Liver (tissue), 9 donors: ENCODE measurements around the gene NAA80. TPM values are rescaled to one million over a fixed set of nuclear protein-coding genes. Genes with fewer than 3 reads are reported as not detected.

Source experiments
- DNase-seq: peaks from one replicate; pipeline ENCODE4 v3.0.0-alpha.2; 2017; ENCODE audit warnings: low spot score
- H3K27ac ChIP-seq, 2 donors: one replicate each; pipeline ENCODE4 v1.7.0; 2013; ENCODE audit warnings: inconsistent platforms in 2 of 2, low read length in 2 of 2, control low read depth in 1 of 2, low read depth in 1 of 2, mild to moderate bottlenecking in 1 of 2
- H3K27me3 ChIP-seq, 4 donors: one replicate each; pipeline versions ENCODE4 v1.6.1 to v1.7.0; 2013; ENCODE audit warnings: low read length in 3 of 4, inconsistent platforms in 1 of 4, mild to moderate bottlenecking in 1 of 4, moderate library complexity in 1 of 4; ENCODE audit not compliant: control insufficient read depth in 4 of 4, insufficient read depth in 4 of 4
- H3K36me3 ChIP-seq, 4 donors: one replicate each; pipeline versions ENCODE4 v1.6.1 to v1.7.0; 2013; ENCODE audit warnings: low read length in 3 of 4, mild to moderate bottlenecking in 3 of 4, low read depth in 1 of 4, moderate library complexity in 1 of 4; ENCODE audit not compliant: control insufficient read depth in 4 of 4, insufficient read depth in 3 of 4
- H3K4me1 ChIP-seq, 4 donors: one replicate each; pipeline versions ENCODE4 v1.6.1 to v1.7.0; 2013; ENCODE audit warnings: low read length in 3 of 4, mild to moderate bottlenecking in 3 of 4, moderate library complexity in 1 of 4; ENCODE audit not compliant: control insufficient read depth in 4 of 4, insufficient read depth in 4 of 4
- H3K4me3 ChIP-seq, 3 donors: one replicate each; pipeline versions ENCODE4 v1.6.1 to v1.7.0; 2013; ENCODE audit warnings: low read length in 3 of 3, control low read depth in 1 of 3, low read depth in 1 of 3, mild to moderate bottlenecking in 1 of 3
- H3K9ac ChIP-seq, 2 donors: one replicate each; pipeline ENCODE4 v1.7.0; 2013; ENCODE audit warnings: low read length in 2 of 2, mild to moderate bottlenecking in 2 of 2, moderate library complexity in 2 of 2, control low read depth in 1 of 2, low read depth in 1 of 2
- H3K9me3 ChIP-seq, 4 donors: one replicate each; pipeline versions ENCODE4 v1.6.1 to v1.7.0; 2013; ENCODE audit warnings: low read length in 3 of 4; ENCODE audit not compliant: control insufficient read depth in 4 of 4
- EGR1 ChIP-seq, 2 donors: IDR thresholded peaks; 2 replicates each; pipeline ENCODE4 v1.6.1; 2016 to 2018; ENCODE audit warnings: antibody characterized with exemption in 2 of 2, low read depth in 2 of 2
- FOXA1 ChIP-seq: IDR thresholded peaks from 2 replicates; pipeline ENCODE4 v1.6.1; 2016; ENCODE audit warnings: antibody characterized with exemption
- FOXA2 ChIP-seq: IDR thresholded peaks from 2 replicates; pipeline ENCODE4 v1.6.1; 2016; ENCODE audit warnings: antibody characterized with exemption
- GABPA ChIP-seq, 2 donors: IDR thresholded peaks in 1 of 2; conservative IDR thresholded peaks in 1 of 2; 2 replicates each; pipeline ENCODE4 v1.6.1; 2016; ENCODE audit warnings: antibody characterized with exemption in 2 of 2, mild to moderate bottlenecking in 1 of 2, moderate library complexity in 1 of 2
- HNF4A ChIP-seq, 2 donors: conservative IDR thresholded peaks; 2 replicates each; pipeline ENCODE4 v1.6.1; 2016; ENCODE audit warnings: antibody characterized with exemption in 2 of 2, mild to moderate bottlenecking in 2 of 2
- JUND ChIP-seq, 2 donors: IDR thresholded peaks; 2 replicates each; pipeline ENCODE4 v1.6.1; 2016; ENCODE audit warnings: antibody characterized with exemption in 2 of 2
- MAX ChIP-seq: IDR thresholded peaks from 2 replicates; pipeline ENCODE4 v1.6.1; 2016; ENCODE audit warnings: antibody characterized with exemption
- NR2F2 ChIP-seq: IDR thresholded peaks from 2 replicates; pipeline ENCODE4 v1.6.1; 2016; ENCODE audit warnings: antibody characterized with exemption
- RAD21 ChIP-seq, 2 donors: IDR thresholded peaks; 2 replicates each; pipeline ENCODE4 v1.6.1; 2016; ENCODE audit warnings: antibody characterized with exemption in 2 of 2, mild to moderate bottlenecking in 2 of 2
- REST ChIP-seq: IDR thresholded peaks from 2 replicates; pipeline ENCODE4 v1.6.1; 2016; ENCODE audit warnings: antibody characterized with exemption, mild to moderate bottlenecking
- RXRA ChIP-seq, 2 donors: IDR thresholded peaks; 2 replicates each; pipeline ENCODE4 v1.6.1; 2017 to 2018; ENCODE audit warnings: antibody characterized with exemption in 2 of 2, mild to moderate bottlenecking in 1 of 2
- SP1 ChIP-seq: IDR thresholded peaks from 2 replicates; pipeline ENCODE4 v1.6.1; 2018; ENCODE audit warnings: antibody characterized with exemption, mild to moderate bottlenecking
- TAF1 ChIP-seq: conservative IDR thresholded peaks from 2 replicates; pipeline ENCODE4 v1.6.1; 2016; ENCODE audit warnings: antibody characterized with exemption, mild to moderate bottlenecking
- YY1 ChIP-seq: IDR thresholded peaks from 2 replicates; pipeline ENCODE4 v1.6.1; 2016; ENCODE audit warnings: antibody characterized with exemption, mild to moderate bottlenecking
- ZBTB33 ChIP-seq: IDR thresholded peaks from 2 replicates; pipeline ENCODE4 v1.6.1; 2016; ENCODE audit warnings: antibody characterized with exemption
- WGBS: extraction: QIAGEN DNeasy Blood & Tissue Kit; methylation state at CpG from one replicate; pipeline ENCODE4 v1.1.7; 2013; 5-methylcytosine and 5-hydroxymethylcytosine counted together
- polyA plus RNA-seq, 2 donors: library from polyadenylated mRNA; stranded (reverse) in 1 of 2; unstranded in 1 of 2; fragments of 200-250 nt in 1 of 2; fragments of >200 nt in 1 of 2; fragmentation: Nextera tagmentation in 1 of 2; extraction: Ambion mirVana in 1 of 2; gene quantifications; one replicate each; pipeline versions ENCODE4 v1.2.1 to v1.2.3, GENCODE V29; 2013 to 2015
- total RNA-seq, 2 donors: library from RNA; depleted of rRNA; stranded (reverse); fragments of >200 nt; gene quantifications; one replicate each; pipeline ENCODE4 v1.2.3, GENCODE V29; 2014
- TF ChIP-seq, protein P1 (sequence below): IDR thresholded peaks from 2 replicates; pipeline ENCODE4 v1.6.1; 2016; ENCODE audit warnings: antibody characterized with exemption
- donor health status: healthy.
- donor health status: healthy.
- donor health status: healthy.
- donor health status: healthy.
- donor health status: healthy.

Gene NAA80
- total and polyA plus RNA-seq, 4 donors, result 1.6 to 5.5 (median 2.0) TPM

- no peak overlapping the region for H3K27ac ChIP-seq
- H3K27me3 ChIP-seq, result no peaks in the 10 kb centered on the region
- TF ChIP-seq TAF1, result no peak
- no peak for TF ChIP-seq FOXA1
- no peak for TF ChIP-seq NR2F2
- TF ChIP-seq, protein P1, sequence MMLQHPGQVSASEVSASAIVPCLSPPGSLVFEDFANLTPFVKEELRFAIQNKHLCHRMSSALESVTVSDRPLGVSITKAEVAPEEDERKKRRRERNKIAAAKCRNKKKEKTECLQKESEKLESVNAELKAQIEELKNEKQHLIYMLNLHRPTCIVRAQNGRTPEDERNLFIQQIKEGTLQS, result no peak
- no peak for TF ChIP-seq HNF4A (conservative IDR thresholded peaks at IDR 0.05)
- TF ChIP-seq FOXA2, result no peak
- TF ChIP-seq GABPA (IDR thresholded peaks at IDR 0.05 in 1 of 2, conservative IDR thresholded peaks at IDR 0.05 in 1 of 2), result no peak
- no peak for TF ChIP-seq EGR1 (IDR thresholded peaks at IDR 0.05; ENCODE audit: low read depth in 2 of 2)
- no peak overlapping the region for H3K9ac ChIP-seq
- H3K9me3 ChIP-seq, result no peaks in the 10 kb centered on the region
- 87% methylated on average over 8 of the region's 8 CpGs for WGBS
- H3K4me1 ChIP-seq, result peaks cover 10 to 71% (median 54%) of the 10 kb centered on the region in 4 donors
- no peak overlapping the region for H3K4me3 ChIP-seq
- peaks cover 3 to 11% (median 6%) of the 10 kb centered on the region in 4 donors for H3K36me3 ChIP-seq
- DNase-seq, result no peak
Observed at GRCh38 chr3:50251220-50251619, 48.0 kb downstream of the NAA80 start.

DNA sequence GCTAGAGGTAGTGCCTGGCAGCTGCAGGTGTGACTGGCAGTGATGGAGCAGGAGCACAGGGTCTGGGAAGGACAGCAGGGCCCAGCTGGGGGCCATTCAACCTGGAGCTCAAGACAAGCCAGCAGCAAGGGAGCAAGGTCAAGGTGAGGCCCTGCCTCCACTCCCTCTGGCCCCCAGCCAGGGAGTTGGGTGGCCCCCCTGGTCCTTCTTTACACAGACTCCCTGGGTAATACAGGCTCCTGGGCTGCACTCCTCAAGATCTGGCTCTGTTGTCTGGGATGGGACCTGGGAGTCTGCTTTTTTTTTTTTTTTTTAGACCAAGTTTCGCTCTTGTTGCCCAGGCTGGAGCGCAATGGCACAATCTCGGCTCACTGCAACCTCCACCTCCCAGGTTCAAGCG lies 48.7 kb downstream of the NAA80 start:
- Histone ChIP-seq H3K27ac (no peak overlapping the region), H3K4me3 (no peak overlapping the region), H3K27me3 (no peaks in the 10 kb centered on the region), H3K9ac (no peak overlapping the region), H3K36me3 (peaks cover 2 to 9% (median 5%) of the 10 kb centered on the region in 4 donors), H3K4me1 (peaks cover 15 to 77% (median 59%) of the 10 kb centered on the region in 4 donors), H3K9me3 (no peaks in the 10 kb centered on the region)
- WGBS, result 97% methylated on average over 4 of the region's 4 CpGs
- DNase-seq, result no peak
- TF ChIP-seq, protein P1, result no peak
- TF ChIP-seq SP1 (no peak), ZBTB33 (no peak), MAX (no peak), TAF1 (no peak), YY1 (no peak), RXRA (IDR thresholded peaks at IDR 0.05) (no peak), NR2F2 (no peak), FOXA1 (no peak), GABPA (IDR thresholded peaks at IDR 0.05 in 1 of 2, conservative IDR thresholded peaks at IDR 0.05 in 1 of 2) (no peak), REST (no peak), HNF4A (conservative IDR thresholded peaks at IDR 0.05) (no peak), JUND (IDR thresholded peaks at IDR 0.05) (no peak), EGR1 (IDR thresholded peaks at IDR 0.05; ENCODE audit: low read depth in 2 of 2) (no peak), FOXA2 (no peak), RAD21 (IDR thresholded peaks at IDR 0.05) (no peak)
